Measurements from ENCODE around the gene IPO5. TPM values are rescaled to one million over a fixed set of nuclear protein-coding genes. Genes with fewer than 3 reads are reported as not detected.

Gene IPO5
- total and polyA plus RNA-seq, 2 of the 4 experiments (the other 2 are of a cell fraction): 89.2 to 270 TPM

DNA sequence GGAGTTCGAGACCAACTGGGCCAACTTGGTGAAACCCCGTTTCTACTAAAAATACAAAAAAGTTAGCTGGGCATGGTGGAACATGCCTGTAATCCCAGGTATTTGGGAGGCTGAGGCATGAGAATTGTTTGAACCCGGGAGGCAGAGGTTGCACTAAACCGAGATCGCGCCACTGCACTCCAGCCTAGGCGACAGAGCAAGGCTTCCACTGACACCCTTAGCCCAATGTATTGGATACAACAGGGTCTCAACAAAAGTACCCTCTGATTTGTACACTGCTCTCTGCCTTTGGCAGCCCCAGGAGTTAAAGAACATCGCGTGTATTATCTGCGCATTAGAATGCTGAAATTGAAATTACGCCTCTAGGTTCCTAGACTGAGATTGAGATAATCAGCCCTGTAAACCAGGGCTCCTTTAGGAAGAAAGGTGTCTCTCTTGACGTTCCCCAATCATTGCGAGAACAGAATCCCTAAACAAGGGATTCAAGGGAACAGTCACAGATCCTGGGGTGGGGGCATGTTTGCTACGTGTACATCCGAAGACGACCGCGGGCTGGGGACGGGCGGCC lies 21.9 kb downstream of the IPO5 start:
- CTCF ChIA-PET: no interaction called here
- dilution Hi-C loops (cut with HindIII; ENCODE audit: low sequenced_read_pairs, unreplicated experiment): no loop called here
- 28% methylated on average over 8 of the region's 20 CpGs; no CpG with 5 or more reads in 1 of the 2 experiments for WGBS, 2 experiments (ENCODE audit: extremely low coverage in 2 of 2, insufficient read length in 1 of 2)

More for the DNA sequence above, 21.9 kb downstream of the IPO5 start:
- no peak for ATAC-seq (ENCODE audit: low read depth)
- peak overlapping the region; percentile 94 for H3K4ac ChIP-seq (ENCODE audit: low read depth, low read length)
- H4K20me1 ChIP-seq (ENCODE audit: insufficient read depth, low read length): no peaks in the 10 kb centered on the region; the same call in 1 of the 2 replicates
- H3K27me3 ChIP-seq (ENCODE audit: control insufficient read depth, insufficient read depth, low read length): no peaks in the 10 kb centered on the region
- H3K4me2 ChIP-seq (ENCODE audit: low read depth, low read length): peak overlapping the region; percentile 88
- H3K9me1 ChIP-seq (ENCODE audit: insufficient read depth, low read length): no peaks in the 10 kb centered on the region
- H4K8ac ChIP-seq (ENCODE audit: low read depth in 2 of 2, low read length in 2 of 2): peak overlapping the region; percentile 66 to 92
- H3K79me1 ChIP-seq (ENCODE audit: low read depth in 1 of 2, low read length in 2 of 2): peaks cover 0 to 12% of the 10 kb centered on the region in 2 experiments; a peak in 2 of 4 replicates
- H2BK20ac ChIP-seq (ENCODE audit: low read depth, low read length): 0 out of 2 replicates have a peak overlapping the region, but pooled peaks have one; percentile 52
- in situ Hi-C loops (cut with MboI; ENCODE audit: low sequenced_read_pairs) (no loop called here), intact Hi-C loops (cut with micrococcal nuclease) (loop anchor here (10.0 kb wide), 1 partner anchor 91 kb away; no protein-coding TSS in a partner anchor)
- H4K5ac ChIP-seq (ENCODE audit: low read depth, low read length): peak overlapping the region; percentile 66
- no peak for DNase-seq
- POLR2A ChIA-PET (ENCODE audit: unreplicated experiment): no interaction called here
- peak; percentile 52; the same call in 1 of the 2 replicates for TF ChIP-seq MAZ (IDR thresholded peaks at IDR 0.05; ENCODE audit: borderline replicate concordance, low read depth, low read length)
- no peak; the same call in 1 of the 2 replicates for TF ChIP-seq POLR2A (IDR thresholded peaks at IDR 0.05; ENCODE audit: low read depth, low read length)
- peak overlapping the region; percentile 98 for H3K56ac ChIP-seq (ENCODE audit: extremely low read depth, insufficient read depth, low read length)
- H3K27ac ChIP-seq (ENCODE audit: insufficient read depth, low read length): peak overlapping the region; percentile 64
- peak overlapping the region; percentile 97 for H2AFZ ChIP-seq (replicated peaks; ENCODE audit: low read length, poor library complexity)
- peaks cover 4% of the 10 kb centered on the region; the same call in 1 of the 2 replicates for H3K4me1 ChIP-seq (ENCODE audit: control insufficient read depth, insufficient read depth, low read length)
- H4K91ac ChIP-seq (ENCODE audit: insufficient read depth, low read depth, low read length): peak overlapping the region; percentile 92
- no peaks in the 10 kb centered on the region for H3K9me3 ChIP-seq (ENCODE audit: control insufficient read depth, insufficient read depth, low read length)
- H3K9ac ChIP-seq (ENCODE audit: low read depth, low read length): peak overlapping the region; percentile 53
- peak overlapping the region; percentile 90 for H3K4me3 ChIP-seq (ENCODE audit: insufficient read depth, low read depth, low read length)
- H2BK120ac ChIP-seq (ENCODE audit: low read depth, low read length): peak overlapping the region; percentile 80
- H2AK9ac ChIP-seq (replicated peaks; ENCODE audit: low read depth, low read length, poor library complexity): peak overlapping the region; percentile 87
- peak overlapping the region; percentile 44 for H3K18ac ChIP-seq (ENCODE audit: low read depth, low read length)
- no peaks in the 10 kb centered on the region for H3K36me3 ChIP-seq (ENCODE audit: control insufficient read depth, insufficient read depth, low read length)
- peak overlapping the region; percentile 98 for H3K23ac ChIP-seq (ENCODE audit: low read depth, low read length)
- H2BK15ac ChIP-seq (ENCODE audit: low read depth, low read length): peak overlapping the region; percentile 94; the same call in 2 of the 3 replicates
- no TSS peak for BruUV-seq (replicated peaks)
- H3K14ac ChIP-seq (replicated peaks; ENCODE audit: low read depth, low read length): peak overlapping the region; percentile 96
- H2BK5ac ChIP-seq (ENCODE audit: low read depth, low read length, poor library complexity, severe bottlenecking): peak overlapping the region; percentile 81
- H2AK5ac ChIP-seq (ENCODE audit: low read depth, low read length): peak overlapping the region; percentile 80

Measured in IMR-90 (cell line).